ENCODE data around the gene MTCH2.

DNA sequence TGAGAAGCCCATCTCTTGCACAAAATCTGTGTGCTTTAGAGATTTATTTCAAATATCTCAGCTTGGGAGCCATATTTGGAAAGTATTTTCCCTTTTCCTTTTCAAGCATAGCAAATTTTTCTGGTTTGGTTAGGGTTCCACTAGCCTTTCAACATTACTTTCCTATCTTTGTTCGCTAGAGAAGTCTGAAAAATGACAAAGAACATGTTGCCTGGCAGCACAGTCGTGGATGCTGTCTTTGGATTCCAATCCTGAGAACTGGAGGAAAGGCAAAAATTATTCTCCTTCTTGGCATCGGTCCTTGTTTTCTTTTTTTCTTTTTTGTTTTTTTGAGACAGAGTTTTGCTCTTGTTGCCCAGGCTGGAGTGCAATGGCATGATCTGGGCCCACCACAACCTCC, 6.9 kb upstream of the MTCH2 start:
- TF ChIP-seq, protein P1, sequence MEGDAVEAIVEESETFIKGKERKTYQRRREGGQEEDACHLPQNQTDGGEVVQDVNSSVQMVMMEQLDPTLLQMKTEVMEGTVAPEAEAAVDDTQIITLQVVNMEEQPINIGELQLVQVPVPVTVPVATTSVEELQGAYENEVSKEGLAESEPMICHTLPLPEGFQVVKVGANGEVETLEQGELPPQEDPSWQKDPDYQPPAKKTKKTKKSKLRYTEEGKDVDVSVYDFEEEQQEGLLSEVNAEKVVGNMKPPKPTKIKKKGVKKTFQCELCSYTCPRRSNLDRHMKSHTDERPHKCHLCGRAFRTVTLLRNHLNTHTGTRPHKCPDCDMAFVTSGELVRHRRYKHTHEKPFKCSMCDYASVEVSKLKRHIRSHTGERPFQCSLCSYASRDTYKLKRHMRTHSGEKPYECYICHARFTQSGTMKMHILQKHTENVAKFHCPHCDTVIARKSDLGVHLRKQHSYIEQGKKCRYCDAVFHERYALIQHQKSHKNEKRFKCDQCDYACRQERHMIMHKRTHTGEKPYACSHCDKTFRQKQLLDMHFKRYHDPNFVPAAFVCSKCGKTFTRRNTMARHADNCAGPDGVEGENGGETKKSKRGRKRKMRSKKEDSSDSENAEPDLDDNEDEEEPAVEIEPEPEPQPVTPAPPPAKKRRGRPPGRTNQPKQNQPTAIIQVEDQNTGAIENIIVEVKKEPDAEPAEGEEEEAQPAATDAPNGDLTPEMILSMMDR (conservative IDR thresholded peaks at IDR 0.05) = no peak
- no peak for TF ChIP-seq ZFX (IDR thresholded peaks at IDR 0.05)
